ENCODE data around the gene NEAT1. TPM values are rescaled to one million over a fixed set of nuclear protein-coding genes. Genes with fewer than 3 reads are reported as not detected.

The NEAT1 gene
- polyA plus RNA-seq, 1 donor from 2014 or later: 4.2 TPM

DNA sequence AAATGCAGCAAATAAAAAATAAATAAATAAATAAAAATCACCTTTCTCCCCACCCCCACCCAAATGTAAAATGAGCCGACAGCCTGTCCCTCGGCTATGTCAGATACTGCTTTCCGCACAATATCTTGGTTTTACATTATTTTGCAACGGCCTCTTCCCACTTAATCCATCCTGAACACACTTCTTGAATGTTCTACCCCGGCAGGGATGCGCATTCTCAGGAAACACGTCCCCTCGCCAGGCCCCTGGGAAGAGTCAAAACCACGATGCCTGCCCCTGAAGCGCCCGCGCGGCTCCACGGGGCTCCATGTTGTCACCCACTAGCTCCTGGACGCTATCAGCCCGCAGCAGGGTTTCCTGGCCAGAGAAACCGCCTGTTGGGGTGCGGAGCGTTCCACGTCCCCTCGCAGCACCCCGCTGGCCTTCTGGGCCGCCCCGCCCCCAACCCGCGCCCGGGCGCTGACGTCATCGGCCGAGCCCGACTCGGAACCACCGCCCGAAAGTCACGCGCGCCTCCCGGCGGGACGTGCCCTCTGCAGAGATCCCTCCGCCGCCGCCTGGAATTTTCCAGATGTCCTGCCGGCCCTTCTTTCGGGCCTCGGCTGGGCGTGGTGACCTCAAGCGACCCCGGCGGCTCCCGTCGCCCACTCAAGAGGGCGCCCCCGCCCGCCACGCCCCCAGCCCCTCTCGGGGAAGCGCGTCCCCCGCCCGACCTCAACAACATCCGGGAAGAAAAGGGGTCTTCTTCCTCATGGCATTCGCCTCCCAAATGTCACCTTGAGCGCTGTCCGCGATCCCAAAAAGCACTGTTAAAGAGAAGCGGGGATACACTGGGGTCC lies 585 bp upstream of the NEAT1 start:
- Histone ChIP-seq H3K36me3 (ENCODE audit: insufficient read depth, low read length) (no peaks in the 10 kb centered on the region), H3K9me3 (ENCODE audit: low read length) (no peaks in the 10 kb centered on the region), H3K9me2 (ENCODE audit: insufficient read depth, low read length) (no peaks in the 10 kb centered on the region), H3K27ac (ENCODE audit: low read length) (peak overlapping the region; percentile 92), H4K20me1 (ENCODE audit: insufficient read depth) (no peaks in the 10 kb centered on the region), H2AFZ (ENCODE audit: low read depth, low read length) (peak overlapping the region; percentile 60), H3K27me3 (ENCODE audit: insufficient read depth, low read depth, low read length) (no peaks in the 10 kb centered on the region), H3K79me2 (replicated peaks; ENCODE audit: insufficient read depth, low read length) (peaks cover 96% of the 10 kb centered on the region), H3K4me3 (ENCODE audit: low read length) (peak overlapping the region; percentile 69), H3K9ac (ENCODE audit: low read length) (peak overlapping the region; percentile 91), H3K4me2 (ENCODE audit: low read length) (peak overlapping the region; percentile 79), H3F3A (ENCODE audit: insufficient read depth, low read length, poor library complexity, severe bottlenecking) (no peaks in the 10 kb centered on the region)
- peak; percentile 37 for TF ChIP-seq MXI1 (conservative IDR thresholded peaks at IDR 0.05; ENCODE audit: poor library complexity, severe bottlenecking)
- peak; percentile 75 for TF ChIP-seq EP300 (conservative IDR thresholded peaks at IDR 0.05; ENCODE audit: poor library complexity, severe bottlenecking)
- TF ChIP-seq RAD21 (conservative IDR thresholded peaks at IDR 0.05): peak; percentile 33
- TF ChIP-seq SMC3 (conservative IDR thresholded peaks at IDR 0.05; ENCODE audit: poor library complexity): peak; percentile 49
- peak; percentile 54 for TF ChIP-seq POLR2AphosphoS5 (IDR thresholded peaks at IDR 0.05)
- peak; percentile 82 for TF ChIP-seq REST (IDR thresholded peaks at IDR 0.05; ENCODE audit: borderline replicate concordance)
- no peak for TF ChIP-seq CTCF (IDR thresholded peaks at IDR 0.05; ENCODE audit: poor library complexity, severe bottlenecking)
- TF ChIP-seq EZH2 (IDR thresholded peaks at IDR 0.05; ENCODE audit: borderline replicate concordance, insufficient read depth, low read length, poor library complexity, severe bottlenecking): no peak
- no peak for TF ChIP-seq TAF1 (IDR thresholded peaks at IDR 0.05; ENCODE audit: low read depth)

DNA sequence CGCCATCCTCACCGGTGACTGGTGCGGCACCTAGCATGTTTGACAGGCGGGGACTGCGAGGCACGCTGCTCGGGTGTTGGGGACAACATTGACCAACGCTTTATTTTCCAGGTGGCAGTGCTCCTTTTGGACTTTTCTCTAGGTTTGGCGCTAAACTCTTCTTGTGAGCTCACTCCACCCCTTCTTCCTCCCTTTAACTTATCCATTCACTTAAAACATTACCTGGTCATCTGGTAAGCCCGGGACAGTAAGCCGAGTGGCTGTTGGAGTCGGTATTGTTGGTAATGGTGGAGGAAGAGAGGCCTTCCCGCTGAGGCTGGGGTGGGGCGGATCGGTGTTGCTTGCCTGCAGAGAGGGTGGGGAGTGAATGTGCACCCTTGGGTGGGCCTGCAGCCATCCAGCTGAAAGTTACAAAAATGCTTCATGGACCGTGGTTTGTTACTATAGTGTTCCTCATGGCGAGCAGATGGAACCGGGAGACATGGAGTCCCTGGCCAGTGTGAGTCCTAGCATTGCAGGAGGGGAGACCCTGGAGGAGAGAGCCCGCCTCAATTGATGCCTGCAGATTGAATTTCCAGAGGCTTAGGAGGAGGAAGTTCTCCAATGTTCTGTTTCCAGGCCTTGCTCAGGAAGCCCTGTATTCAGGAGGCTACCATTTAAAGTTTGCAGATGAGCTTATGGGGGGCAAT lies 1.1 kb downstream of the NEAT1 start:
- no peak for TF ChIP-seq CTCF (IDR thresholded peaks at IDR 0.05; ENCODE audit: poor library complexity, severe bottlenecking)
- Histone ChIP-seq H3K27me3 (ENCODE audit: insufficient read depth, low read depth, low read length) (no peaks in the 10 kb centered on the region), H3K36me3 (ENCODE audit: insufficient read depth, low read length) (no peaks in the 10 kb centered on the region), H3K79me2 (replicated peaks; ENCODE audit: insufficient read depth, low read length) (peaks cover 85% of the 10 kb centered on the region), H3K4me2 (ENCODE audit: low read length) (no peak overlapping the region), H3K9ac (ENCODE audit: low read length) (peak overlapping the region; percentile 91), H2AFZ (ENCODE audit: low read depth, low read length) (no peak overlapping the region), H3K27ac (ENCODE audit: low read length) (peak overlapping the region; percentile 92), H4K20me1 (ENCODE audit: insufficient read depth) (no peaks in the 10 kb centered on the region), H3K9me3 (ENCODE audit: low read length) (no peaks in the 10 kb centered on the region), H3F3A (ENCODE audit: insufficient read depth, low read length, poor library complexity, severe bottlenecking) (no peaks in the 10 kb centered on the region), H3K9me2 (ENCODE audit: insufficient read depth, low read length) (no peaks in the 10 kb centered on the region), H3K4me3 (ENCODE audit: low read length) (peak overlapping the region; percentile 69)

Data from neural cell (in vitro differentiated cells).